ENCODE results near the gene TTC17. TPM values are rescaled to one million over a fixed set of nuclear protein-coding genes. Genes with fewer than 3 reads are reported as not detected.
"Not testable (repeated sequence)": the region's sequence is repeated elsewhere in the genome, so short reads cannot be mapped to it uniquely, and the experiment has no call there.

Gene TTC17
- total RNA-seq, 1 experiment from 2014 or later, result 154 TPM

DNA sequence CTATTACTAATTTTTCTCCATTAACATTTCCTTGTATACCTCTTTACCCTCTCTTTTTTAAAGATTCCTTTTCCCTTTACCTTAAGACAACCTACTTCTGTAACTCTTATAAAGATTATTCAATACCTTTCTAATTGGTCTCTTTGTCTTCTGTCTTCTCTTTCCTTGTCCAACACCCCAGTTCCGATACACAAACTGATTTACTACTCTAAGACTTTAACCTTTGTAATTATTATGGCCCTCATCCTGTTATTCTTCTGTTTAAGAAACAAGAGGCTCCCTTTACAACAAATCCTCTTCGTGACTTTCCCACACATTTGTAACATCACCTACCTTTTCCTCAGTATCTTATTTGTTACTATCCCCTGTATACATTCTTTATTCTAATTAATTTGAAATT is 81.8 kb downstream of the TTC17 start:
- Histone ChIP-seq H3K36me3 (ENCODE audit: insufficient read depth, low read length) (peaks cover 60% of the 10 kb centered on the region; the same call in 1 of the 2 replicates), H3K4me1 (ENCODE audit: low read length) (no peaks in the 10 kb centered on the region), H4K20me1 (ENCODE audit: insufficient read depth, low read depth, low read length) (no peaks in the 10 kb centered on the region), H3K9me3 (ENCODE audit: low read length) (no peaks in the 10 kb centered on the region), H3K9me2 (replicated peaks; ENCODE audit: insufficient read depth, low read length) (no peaks in the 10 kb centered on the region), H2AFZ (ENCODE audit: low read length) (no peak overlapping the region), H3K4me3 (ENCODE audit: low read length) (no peak overlapping the region), H3K79me2 (ENCODE audit: low read length) (0 out of 2 replicates have a peak, but pooled peaks cover 2% of the 10 kb centered on the region), H3K9ac (ENCODE audit: low read length) (no peak overlapping the region), H3K4me2 (ENCODE audit: low read depth, low read length, poor library complexity, severe bottlenecking) (no peak overlapping the region), H3K27me3 (ENCODE audit: low read length) (no peaks in the 10 kb centered on the region), H3K27ac (ENCODE audit: low read length) (no peak overlapping the region)
- DNase-seq, result no peak

DNA sequence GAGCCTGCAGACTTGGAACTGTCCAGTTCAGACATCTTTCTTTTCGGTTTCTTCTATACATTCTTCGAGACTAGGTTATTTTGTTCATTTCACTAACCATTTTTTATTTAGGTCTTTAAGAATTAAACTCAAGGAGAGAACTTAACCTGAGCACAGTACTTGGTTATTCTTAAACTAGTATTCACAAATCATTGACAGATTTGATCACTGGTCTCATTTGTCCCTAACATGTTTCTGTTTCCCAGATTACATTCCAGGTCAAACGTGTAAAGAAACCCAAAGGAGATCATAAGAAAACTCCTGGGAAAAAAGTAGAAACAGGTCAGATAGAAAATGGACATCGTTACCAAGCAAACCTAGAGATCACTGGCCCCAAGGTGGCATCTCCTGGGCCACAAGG is 85.1 kb downstream of the TTC17 start:
- H4K20me1 ChIP-seq (ENCODE audit: insufficient read depth, low read depth, low read length), result no peaks in the 10 kb centered on the region
- H3K36me3 ChIP-seq (ENCODE audit: insufficient read depth, low read length), result peaks cover 67% of the 10 kb centered on the region; the same call in 1 of the 2 replicates
- no peaks in the 10 kb centered on the region for H3K79me2 ChIP-seq (ENCODE audit: low read length)
- H3K27me3 ChIP-seq (ENCODE audit: low read length), result no peaks in the 10 kb centered on the region
- no peaks in the 10 kb centered on the region for H3K9me3 ChIP-seq (ENCODE audit: low read length)
- no peak for DNase-seq
- no peaks in the 10 kb centered on the region for H3K4me1 ChIP-seq (ENCODE audit: low read length)
- no peak overlapping the region for H2AFZ ChIP-seq (ENCODE audit: low read length)
- H3K9ac ChIP-seq (ENCODE audit: low read length), result no peak overlapping the region
- no peaks in the 10 kb centered on the region for H3K9me2 ChIP-seq (replicated peaks; ENCODE audit: insufficient read depth, low read length)
- no peak overlapping the region for H3K27ac ChIP-seq (ENCODE audit: low read length)
- H3K4me2 ChIP-seq (ENCODE audit: low read depth, low read length, poor library complexity, severe bottlenecking), result no peak overlapping the region
- no peak overlapping the region for H3K4me3 ChIP-seq (ENCODE audit: low read length)

DNA sequence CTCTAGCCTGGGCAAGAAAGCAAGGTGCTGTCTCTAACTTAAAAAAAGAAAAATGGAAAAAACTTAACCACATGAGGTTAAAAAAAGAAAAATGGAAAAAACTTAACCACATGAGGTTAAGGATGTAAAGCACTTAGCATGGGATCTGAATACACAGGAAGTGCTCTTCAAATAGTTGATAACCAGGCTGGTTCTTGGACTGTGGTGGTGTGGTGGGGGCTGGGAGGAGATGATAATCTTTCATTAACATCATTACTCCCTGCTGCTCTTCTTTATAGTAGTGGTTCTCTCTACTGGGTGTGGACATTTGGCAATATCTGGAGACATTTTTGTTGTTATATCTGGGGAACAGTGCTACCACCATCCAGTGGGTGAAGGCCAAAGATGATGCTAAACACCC is 88.4 kb downstream of the TTC17 start:
- H4K20me1 ChIP-seq (ENCODE audit: insufficient read depth, low read depth, low read length), result no peaks in the 10 kb centered on the region
- no peaks in the 10 kb centered on the region for H3K4me1 ChIP-seq (ENCODE audit: low read length)
- no peaks in the 10 kb centered on the region for H3K9me2 ChIP-seq (replicated peaks; ENCODE audit: insufficient read depth, low read length)
- H3K4me2 ChIP-seq (ENCODE audit: low read depth, low read length, poor library complexity, severe bottlenecking), result no peak overlapping the region
- no peaks in the 10 kb centered on the region for H3K79me2 ChIP-seq (ENCODE audit: low read length)
- H3K27me3 ChIP-seq (ENCODE audit: low read length), result no peaks in the 10 kb centered on the region
- no peak overlapping the region for H3K27ac ChIP-seq (ENCODE audit: low read length)
- H3K9ac ChIP-seq (ENCODE audit: low read length), result no peak overlapping the region
- H2AFZ ChIP-seq (ENCODE audit: low read length), result no peak overlapping the region
- no peak for DNase-seq
- H3K36me3 ChIP-seq (ENCODE audit: insufficient read depth, low read length), result peaks cover 82% of the 10 kb centered on the region
- no peak overlapping the region for H3K4me3 ChIP-seq (ENCODE audit: low read length)
- H3K9me3 ChIP-seq (ENCODE audit: low read length), result no peaks in the 10 kb centered on the region

DNA sequence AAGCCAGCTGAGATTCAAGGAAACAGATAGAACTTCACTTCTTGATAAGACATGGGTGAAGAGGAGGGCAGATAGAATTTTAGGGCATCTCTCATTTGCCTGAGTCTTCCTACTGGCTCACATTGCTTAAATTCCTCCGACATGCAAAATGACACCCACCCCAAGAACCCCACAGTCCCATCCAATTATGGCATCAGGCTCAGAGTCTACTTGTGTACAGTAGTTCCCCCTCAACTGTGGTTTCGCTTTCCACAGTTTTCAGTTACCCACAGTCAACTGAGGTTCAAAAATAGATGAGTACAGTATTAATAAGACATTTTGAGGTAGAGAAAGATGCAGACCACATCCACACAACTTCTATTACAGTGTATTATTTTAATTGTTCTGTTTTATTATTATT is 99.8 kb downstream of the TTC17 start:
- no peaks in the 10 kb centered on the region for H3K9me2 ChIP-seq (replicated peaks; ENCODE audit: insufficient read depth, low read length)
- H3K36me3 ChIP-seq (ENCODE audit: insufficient read depth, low read length), result peaks cover 85% of the 10 kb centered on the region
- no peak overlapping the region for H3K27ac ChIP-seq (ENCODE audit: low read length)
- no peaks in the 10 kb centered on the region for H3K79me2 ChIP-seq (ENCODE audit: low read length)
- H3K27me3 ChIP-seq (ENCODE audit: low read length), result no peaks in the 10 kb centered on the region
- no peak overlapping the region for H2AFZ ChIP-seq (ENCODE audit: low read length)
- H3K4me3 ChIP-seq (ENCODE audit: low read length), result no peak overlapping the region
- H3K4me2 ChIP-seq (ENCODE audit: low read depth, low read length, poor library complexity, severe bottlenecking), result no peak overlapping the region
- no peaks in the 10 kb centered on the region for H4K20me1 ChIP-seq (ENCODE audit: insufficient read depth, low read depth, low read length)
- H3K9me3 ChIP-seq (ENCODE audit: low read length), result no peaks in the 10 kb centered on the region
- no peak overlapping the region for H3K9ac ChIP-seq (ENCODE audit: low read length)
- H3K4me1 ChIP-seq (ENCODE audit: low read length), result no peaks in the 10 kb centered on the region
- no peak for DNase-seq

- Histone ChIP-seq H4K20me1 (ENCODE audit: insufficient read depth, low read depth, low read length) (no peaks in the 10 kb centered on the region), H3K4me1 (ENCODE audit: low read length) (no peaks in the 10 kb centered on the region), H3K4me2 (ENCODE audit: low read depth, low read length, poor library complexity, severe bottlenecking) (no peak overlapping the region), H2AFZ (ENCODE audit: low read length) (no peak overlapping the region), H3K4me3 (ENCODE audit: low read length) (no peak overlapping the region), H3K36me3 (ENCODE audit: insufficient read depth, low read length) (peaks cover 81% of the 10 kb centered on the region), H3K9me2 (replicated peaks; ENCODE audit: insufficient read depth, low read length) (no peaks in the 10 kb centered on the region), H3K9me3 (ENCODE audit: low read length) (no peaks in the 10 kb centered on the region), H3K9ac (ENCODE audit: low read length) (no peak overlapping the region), H3K79me2 (ENCODE audit: low read length) (no peaks in the 10 kb centered on the region), H3K27ac (ENCODE audit: low read length) (no peak overlapping the region), H3K27me3 (ENCODE audit: low read length) (no peaks in the 10 kb centered on the region)
- no peak for DNase-seq
Measured at GRCh38 chr11:43459246-43459645, 100.5 kb downstream of the TTC17 start.

DNA sequence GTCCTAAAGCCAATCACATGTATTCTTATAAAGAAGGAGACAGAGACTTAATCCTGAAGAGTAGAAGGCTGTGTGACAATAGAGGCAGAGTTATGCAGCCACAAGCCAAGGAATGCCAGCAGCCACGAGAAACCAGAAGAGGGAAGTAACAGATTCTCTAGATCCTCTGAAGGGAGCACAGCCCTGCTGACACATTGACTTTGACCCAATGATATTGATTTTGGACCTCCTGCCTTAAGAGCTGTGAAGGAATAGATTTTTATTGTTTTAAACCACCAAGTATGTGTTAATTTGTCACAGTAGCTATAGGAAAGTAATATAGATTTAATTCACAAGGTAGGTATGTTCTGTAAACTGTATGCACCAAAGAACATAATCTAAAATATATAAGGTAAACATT is 103.6 kb downstream of the TTC17 start:
- no peak for DNase-seq
- Histone ChIP-seq H3K79me2 (ENCODE audit: low read length) (no peaks in the 10 kb centered on the region), H3K4me1 (ENCODE audit: low read length) (no peaks in the 10 kb centered on the region), H3K9me3 (ENCODE audit: low read length) (no peaks in the 10 kb centered on the region), H3K9ac (ENCODE audit: low read length) (no peak overlapping the region), H3K4me2 (ENCODE audit: low read depth, low read length, poor library complexity, severe bottlenecking) (no peak overlapping the region), H4K20me1 (ENCODE audit: insufficient read depth, low read depth, low read length) (no peaks in the 10 kb centered on the region), H2AFZ (ENCODE audit: low read length) (no peak overlapping the region), H3K4me3 (ENCODE audit: low read length) (no peak overlapping the region), H3K36me3 (ENCODE audit: insufficient read depth, low read length) (peaks cover 86% of the 10 kb centered on the region), H3K27ac (ENCODE audit: low read length) (no peak overlapping the region), H3K27me3 (ENCODE audit: low read length) (no peaks in the 10 kb centered on the region), H3K9me2 (replicated peaks; ENCODE audit: insufficient read depth, low read length) (no peaks in the 10 kb centered on the region)

DNA sequence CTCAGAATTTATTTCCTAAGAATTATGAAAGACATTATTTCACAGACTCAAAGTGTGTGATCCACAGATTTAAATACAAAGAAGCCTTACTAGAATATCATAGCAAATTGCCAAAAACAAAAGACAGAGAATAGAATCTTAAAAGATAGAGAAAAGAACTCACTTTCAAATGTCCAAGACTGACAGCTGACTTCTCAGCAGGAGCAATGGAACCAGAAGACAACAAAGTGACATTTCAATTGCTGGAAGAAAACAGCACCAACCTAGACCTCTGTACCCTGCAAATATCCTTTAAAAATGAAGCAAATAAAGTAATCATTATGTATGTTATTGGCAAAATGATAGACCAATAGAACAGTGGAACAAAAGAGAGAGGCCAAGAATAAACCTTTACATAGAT is 109.2 kb downstream of the TTC17 start:
- H3K9me2 ChIP-seq (replicated peaks; ENCODE audit: insufficient read depth, low read length), result no peaks in the 10 kb centered on the region
- no peaks in the 10 kb centered on the region for H4K20me1 ChIP-seq (ENCODE audit: insufficient read depth, low read depth, low read length)
- H3K9ac ChIP-seq (ENCODE audit: low read length), result no peak overlapping the region
- no peak for DNase-seq
- no peaks in the 10 kb centered on the region for H3K4me1 ChIP-seq (ENCODE audit: low read length)
- H3K4me2 ChIP-seq (ENCODE audit: low read depth, low read length, poor library complexity, severe bottlenecking), result no peak overlapping the region
- H3K9me3 ChIP-seq (ENCODE audit: low read length), result no peaks in the 10 kb centered on the region
- H3K36me3 ChIP-seq (ENCODE audit: insufficient read depth, low read length), result peaks cover 44% of the 10 kb centered on the region
- no peak overlapping the region for H2AFZ ChIP-seq (ENCODE audit: low read length)
- no peaks in the 10 kb centered on the region for H3K79me2 ChIP-seq (ENCODE audit: low read length)
- no peak overlapping the region for H3K27ac ChIP-seq (ENCODE audit: low read length)
- no peak overlapping the region for H3K4me3 ChIP-seq (ENCODE audit: low read length)
- no peaks in the 10 kb centered on the region for H3K27me3 ChIP-seq (ENCODE audit: low read length)

DNA sequence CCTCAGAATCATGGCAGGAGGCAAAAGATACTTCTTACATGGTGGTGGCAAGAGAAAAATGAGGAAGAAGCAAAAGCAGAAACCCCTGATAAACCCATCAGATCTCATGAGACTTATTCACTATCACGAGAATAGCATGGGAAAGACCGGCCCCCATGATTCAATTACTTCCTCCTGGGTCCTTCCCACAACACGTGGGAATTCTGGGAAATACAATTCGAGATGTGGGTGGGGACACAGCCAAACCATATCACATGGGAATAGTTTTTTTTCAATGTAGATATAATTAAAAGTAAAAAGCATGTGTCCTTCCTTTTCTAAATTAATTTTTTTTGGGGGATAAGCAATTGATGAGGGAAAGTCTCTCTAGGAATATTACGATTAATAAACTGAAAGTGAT is 118.8 kb downstream of the TTC17 start:
- not testable (repeated sequence) for H3K4me3 ChIP-seq (ENCODE audit: low read length); H3K79me2 ChIP-seq (ENCODE audit: low read length); H3K36me3 ChIP-seq (ENCODE audit: insufficient read depth, low read length); H3K4me1 ChIP-seq (ENCODE audit: low read length); H3K9me2 ChIP-seq (replicated peaks; ENCODE audit: insufficient read depth, low read length); H3K27me3 ChIP-seq (ENCODE audit: low read length); H4K20me1 ChIP-seq (ENCODE audit: insufficient read depth, low read depth, low read length); H3K4me2 ChIP-seq (ENCODE audit: low read depth, low read length, poor library complexity, severe bottlenecking); H2AFZ ChIP-seq (ENCODE audit: low read length); H3K27ac ChIP-seq (ENCODE audit: low read length); H3K9me3 ChIP-seq (ENCODE audit: low read length); DNase-seq; H3K9ac ChIP-seq (ENCODE audit: low read length)

GRCh38 chr11:43486141-43486540 is 127.4 kb downstream of the TTC17 start:
- no peaks in the 10 kb centered on the region for H3K79me2 ChIP-seq (ENCODE audit: low read length)
- DNase-seq, result no peak
- H4K20me1 ChIP-seq (ENCODE audit: insufficient read depth, low read depth, low read length), result no peaks in the 10 kb centered on the region
- H3K9me3 ChIP-seq (ENCODE audit: low read length), result no peaks in the 10 kb centered on the region
- no peak overlapping the region for H3K4me2 ChIP-seq (ENCODE audit: low read depth, low read length, poor library complexity, severe bottlenecking)
- H2AFZ ChIP-seq (ENCODE audit: low read length), result no peak overlapping the region
- no peak overlapping the region for H3K4me3 ChIP-seq (ENCODE audit: low read length)
- peaks cover 8% of the 10 kb centered on the region; the same call in 1 of the 2 replicates for H3K36me3 ChIP-seq (ENCODE audit: insufficient read depth, low read length)
- H3K9ac ChIP-seq (ENCODE audit: low read length), result no peak overlapping the region
- H3K4me1 ChIP-seq (ENCODE audit: low read length), result no peaks in the 10 kb centered on the region
- H3K27ac ChIP-seq (ENCODE audit: low read length), result no peak overlapping the region
- H3K27me3 ChIP-seq (ENCODE audit: low read length), result no peaks in the 10 kb centered on the region
- no peaks in the 10 kb centered on the region for H3K9me2 ChIP-seq (replicated peaks; ENCODE audit: insufficient read depth, low read length)
